ENCODE results near the gene HNRNPM.

DNA sequence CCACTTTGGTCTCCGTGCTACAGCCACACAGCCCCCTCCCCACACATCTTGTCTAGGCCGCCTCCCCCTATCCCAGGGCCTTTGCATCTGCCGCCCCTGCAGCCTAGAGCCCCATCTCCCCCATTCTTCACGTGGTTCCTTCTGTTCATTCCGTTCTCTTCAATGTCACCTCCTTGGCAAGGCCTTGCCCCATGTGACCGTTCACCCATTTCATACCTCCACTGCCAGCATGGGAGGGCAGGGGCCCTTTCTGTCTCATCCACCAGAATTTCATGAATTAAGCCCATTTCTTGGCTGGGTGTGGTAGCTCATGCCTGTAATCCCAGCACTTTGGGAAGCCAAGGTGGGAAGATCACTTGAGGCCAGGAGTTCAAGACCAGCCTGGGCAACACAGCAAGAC lies 15.7 kb upstream of the HNRNPM start:
- no peak for TF ChIP-seq POLR2A (IDR thresholded peaks at IDR 0.05; ENCODE audit: low read length)
- no peak for TF ChIP-seq GATA1 (IDR thresholded peaks at IDR 0.05; ENCODE audit: low read depth, low read length)

Data from erythroblast (primary cell).